Prostate gland (tissue), 2 donors: ENCODE measurements around the gene NHS. TPM values are rescaled to one million over a fixed set of nuclear protein-coding genes. Genes with fewer than 3 reads are reported as not detected.

Source experiments
- DNase-seq: peaks from one replicate; pipeline ENCODE4 v3.0.0-alpha.2; 2019; ENCODE audit warnings: low spot score
- H3K27ac ChIP-seq, 2 donors: fragments of 200-600 bp; sonication (generic); 2 replicates each; pipeline ENCODE4 v1.5.1; 2017 to 2019
- H3K27me3 ChIP-seq: fragments of 200-600 bp; sonication (generic); replicated peaks from 2 replicates; pipeline ENCODE4 v1.5.1; 2019; ENCODE audit not compliant: insufficient read depth
- H3K36me3 ChIP-seq, 2 donors: fragments of 200-600 bp; sonication (generic); 1 replicate in 1 of 2; 2 replicates in 1 of 2; pipeline versions ENCODE4 v1.5.1 to v1.8.1; 2017 to 2019
- H3K4me1 ChIP-seq: fragments of 200-600 bp; sonication (generic); replicated peaks from 2 replicates; pipeline ENCODE4 v1.5.1; 2019
- H3K4me3 ChIP-seq, 2 donors: fragments of 200-600 bp; sonication (generic); 2 replicates each; pipeline ENCODE4 v1.5.1; 2017 to 2019
- H3K9me3 ChIP-seq: fragments of 200-600 bp; sonication (generic); 2 replicates; pipeline ENCODE4 v1.5.1; 2017
- POLR2A ChIP-seq: fragments of 450-650 bp; IDR thresholded peaks from one replicate; pipeline ENCODE4 v1.6.1; 2016; ENCODE audit warnings: antibody characterized with exemption, mild to moderate bottlenecking
- POLR2AphosphoS5 ChIP-seq: sonication (generic); formaldehyde crosslinking; IDR thresholded peaks from one replicate; pipeline ENCODE4 v1.6.1; 2017; ENCODE audit warnings: antibody characterized with exemption
- WGBS: methylation state at CpG from one replicate; pipeline ENCODE4 v1.1.5; 2018; 5-methylcytosine and 5-hydroxymethylcytosine counted together
- intact Hi-C: fragments of 100-400 bp; cut with DNase I; formaldehyde crosslinking; loops from one replicate; pipeline ENCODE4 v1.14.2; 2022
- total RNA-seq, 2 donors: library from RNA; depleted of rRNA; stranded (reverse); fragments of >200 nt; gene quantifications; one replicate each; pipeline ENCODE4 v1.1.0, GENCODE V29; 2016
- TF ChIP-seq, protein P1 (sequence below), 4 experiments: fragments of 200-600 bp in 2 of 4; fragments of 450-650 bp in 2 of 4; sonication (generic) in 2 of 4; IDR thresholded peaks; 1 replicate in 3 of 4; 2 replicates in 1 of 4; pipeline ENCODE4 v1.5.1; 2016 to 2019; ENCODE audit warnings: antibody characterized with exemption in 4 of 4, mild to moderate bottlenecking in 2 of 4, moderate library complexity in 2 of 4

The NHS gene
- total RNA-seq, 2 donors from 2014 or later = 4.8 to 17.7 TPM

- TF ChIP-seq POLR2A (no peak), POLR2AphosphoS5 (no peak)
- TF ChIP-seq, protein P1, sequence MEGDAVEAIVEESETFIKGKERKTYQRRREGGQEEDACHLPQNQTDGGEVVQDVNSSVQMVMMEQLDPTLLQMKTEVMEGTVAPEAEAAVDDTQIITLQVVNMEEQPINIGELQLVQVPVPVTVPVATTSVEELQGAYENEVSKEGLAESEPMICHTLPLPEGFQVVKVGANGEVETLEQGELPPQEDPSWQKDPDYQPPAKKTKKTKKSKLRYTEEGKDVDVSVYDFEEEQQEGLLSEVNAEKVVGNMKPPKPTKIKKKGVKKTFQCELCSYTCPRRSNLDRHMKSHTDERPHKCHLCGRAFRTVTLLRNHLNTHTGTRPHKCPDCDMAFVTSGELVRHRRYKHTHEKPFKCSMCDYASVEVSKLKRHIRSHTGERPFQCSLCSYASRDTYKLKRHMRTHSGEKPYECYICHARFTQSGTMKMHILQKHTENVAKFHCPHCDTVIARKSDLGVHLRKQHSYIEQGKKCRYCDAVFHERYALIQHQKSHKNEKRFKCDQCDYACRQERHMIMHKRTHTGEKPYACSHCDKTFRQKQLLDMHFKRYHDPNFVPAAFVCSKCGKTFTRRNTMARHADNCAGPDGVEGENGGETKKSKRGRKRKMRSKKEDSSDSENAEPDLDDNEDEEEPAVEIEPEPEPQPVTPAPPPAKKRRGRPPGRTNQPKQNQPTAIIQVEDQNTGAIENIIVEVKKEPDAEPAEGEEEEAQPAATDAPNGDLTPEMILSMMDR (IDR thresholded peaks at IDR 0.05) = no peak
- 60% methylated on average over 3 of the region's 3 CpGs for WGBS
- intact Hi-C loops = no loop called here
Observed at GRCh38 chrX:17707731-17708130, 332.7 kb downstream of the NHS start.

GRCh38 chrX:17710871-17711301 lies 335.9 kb downstream of the NHS start:
- H3K27me3 ChIP-seq = no peaks in the 10 kb centered on the region
- no peaks in the 10 kb centered on the region for H3K36me3 ChIP-seq
- no peaks in the 10 kb centered on the region for H3K9me3 ChIP-seq
- H3K4me3 ChIP-seq = no peak overlapping the region
- intact Hi-C loops = no loop called here
- TF ChIP-seq, protein P1 (IDR thresholded peaks at IDR 0.05) = no peak
- TF ChIP-seq POLR2AphosphoS5 (no peak), POLR2A (no peak)
- DNase-seq = no peak
- H3K27ac ChIP-seq = no peak overlapping the region
- H3K4me1 ChIP-seq = no peaks in the 10 kb centered on the region
- 86% methylated on average over 1 of the region's 1 CpG for WGBS

More at GRCh38 chrX:17707731-17708130, 332.7 kb downstream of the NHS start:
- H3K9me3 ChIP-seq = no peaks in the 10 kb centered on the region
- no peaks in the 10 kb centered on the region for H3K36me3 ChIP-seq
- H3K27me3 ChIP-seq = no peaks in the 10 kb centered on the region
- H3K27ac ChIP-seq = no peak overlapping the region
- H3K4me3 ChIP-seq = no peak overlapping the region
- no peaks in the 10 kb centered on the region for H3K4me1 ChIP-seq
- no peak for DNase-seq

DNA sequence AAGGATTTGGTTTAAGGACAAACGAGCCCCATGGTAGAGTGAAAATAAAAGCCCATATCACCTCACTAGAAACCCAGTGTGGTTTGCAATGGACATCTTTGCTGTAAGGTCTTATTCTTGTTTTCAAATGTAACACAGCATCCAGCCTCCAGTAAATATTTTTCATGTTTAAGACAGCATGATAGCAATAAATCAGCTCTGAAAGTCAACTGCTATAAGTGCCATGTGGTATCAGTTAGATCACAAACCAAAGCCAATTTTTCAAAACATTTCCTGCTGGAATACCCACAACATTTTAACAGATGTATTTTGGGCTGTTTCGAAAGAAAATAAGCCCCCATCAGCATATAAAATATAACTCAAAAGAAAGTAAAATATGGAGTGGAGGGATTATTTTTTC lies 338.3 kb downstream of the NHS start:
- 26% methylated on average over 2 of the region's 2 CpGs for WGBS
- intact Hi-C loops = no loop called here
- DNase-seq = no peak
- no peak for TF ChIP-seq POLR2AphosphoS5
- TF ChIP-seq, protein P1 (IDR thresholded peaks at IDR 0.05) = no peak
- no peak for TF ChIP-seq POLR2A
- no peaks in the 10 kb centered on the region for H3K27me3 ChIP-seq
- H3K36me3 ChIP-seq = no peaks in the 10 kb centered on the region
- H3K4me1 ChIP-seq = no peaks in the 10 kb centered on the region
- no peak overlapping the region for H3K27ac ChIP-seq
- no peaks in the 10 kb centered on the region for H3K9me3 ChIP-seq
- H3K4me3 ChIP-seq = no peak overlapping the region

- Histone ChIP-seq H3K4me3 (no peak overlapping the region), H3K36me3 (no peaks in the 10 kb centered on the region), H3K9me3 (no peaks in the 10 kb centered on the region), H3K27ac (no peak overlapping the region), H3K27me3 (no peaks in the 10 kb centered on the region), H3K4me1 (no peaks in the 10 kb centered on the region)
- no peak for DNase-seq
- no peak for TF ChIP-seq POLR2A
- TF ChIP-seq, protein P1 (IDR thresholded peaks at IDR 0.05) = no peak
- no peak for TF ChIP-seq POLR2AphosphoS5
- intact Hi-C loops = no loop called here
Observed at GRCh38 chrX:17718649-17719165, 343.7 kb downstream of the NHS start.

GRCh38 chrX:17719711-17720110 lies 344.7 kb downstream of the NHS start:
- Histone ChIP-seq H3K9me3 (no peaks in the 10 kb centered on the region), H3K36me3 (no peaks in the 10 kb centered on the region), H3K27me3 (no peaks in the 10 kb centered on the region), H3K4me3 (no peak overlapping the region), H3K4me1 (no peaks in the 10 kb centered on the region), H3K27ac (no peak overlapping the region)
- 36% methylated on average over 6 of the region's 6 CpGs for WGBS
- no peak for DNase-seq
- TF ChIP-seq POLR2AphosphoS5 (no peak), POLR2A (no peak)
- TF ChIP-seq, protein P1 (IDR thresholded peaks at IDR 0.05) = no peak
- intact Hi-C loops = no loop called here
